ENCODE results near the gene CDK6. TPM values are rescaled to one million over a fixed set of nuclear protein-coding genes. Genes with fewer than 3 reads are reported as not detected.

Gene CDK6
- total and polyA plus RNA-seq, 10 of the 15 experiments (the other 5 are each of a cell fraction or from before 2014, with no cell fraction given) = 8.0 to 118 (median 45.8) TPM

DNA sequence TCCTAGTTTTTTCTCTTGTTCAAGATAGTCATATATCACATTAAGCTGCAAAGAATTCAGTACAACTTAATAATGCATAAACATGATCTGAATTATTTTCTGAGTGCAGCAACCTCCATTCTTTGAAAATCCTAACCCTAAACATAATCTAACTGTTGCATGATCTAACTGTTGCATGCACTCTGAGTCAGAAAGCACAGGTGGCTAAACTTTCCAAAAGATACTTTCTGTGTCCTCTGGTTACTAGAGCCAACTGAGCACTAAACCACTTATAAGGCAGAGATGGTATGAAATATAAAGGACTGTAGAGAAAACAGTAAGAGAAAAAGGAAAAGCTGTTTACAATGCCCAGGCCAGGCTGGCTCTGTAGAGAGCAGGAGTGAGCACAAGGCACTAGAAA, 223.2 kb downstream of the CDK6 start (continued):
- TF ChIP-seq, protein P1, sequence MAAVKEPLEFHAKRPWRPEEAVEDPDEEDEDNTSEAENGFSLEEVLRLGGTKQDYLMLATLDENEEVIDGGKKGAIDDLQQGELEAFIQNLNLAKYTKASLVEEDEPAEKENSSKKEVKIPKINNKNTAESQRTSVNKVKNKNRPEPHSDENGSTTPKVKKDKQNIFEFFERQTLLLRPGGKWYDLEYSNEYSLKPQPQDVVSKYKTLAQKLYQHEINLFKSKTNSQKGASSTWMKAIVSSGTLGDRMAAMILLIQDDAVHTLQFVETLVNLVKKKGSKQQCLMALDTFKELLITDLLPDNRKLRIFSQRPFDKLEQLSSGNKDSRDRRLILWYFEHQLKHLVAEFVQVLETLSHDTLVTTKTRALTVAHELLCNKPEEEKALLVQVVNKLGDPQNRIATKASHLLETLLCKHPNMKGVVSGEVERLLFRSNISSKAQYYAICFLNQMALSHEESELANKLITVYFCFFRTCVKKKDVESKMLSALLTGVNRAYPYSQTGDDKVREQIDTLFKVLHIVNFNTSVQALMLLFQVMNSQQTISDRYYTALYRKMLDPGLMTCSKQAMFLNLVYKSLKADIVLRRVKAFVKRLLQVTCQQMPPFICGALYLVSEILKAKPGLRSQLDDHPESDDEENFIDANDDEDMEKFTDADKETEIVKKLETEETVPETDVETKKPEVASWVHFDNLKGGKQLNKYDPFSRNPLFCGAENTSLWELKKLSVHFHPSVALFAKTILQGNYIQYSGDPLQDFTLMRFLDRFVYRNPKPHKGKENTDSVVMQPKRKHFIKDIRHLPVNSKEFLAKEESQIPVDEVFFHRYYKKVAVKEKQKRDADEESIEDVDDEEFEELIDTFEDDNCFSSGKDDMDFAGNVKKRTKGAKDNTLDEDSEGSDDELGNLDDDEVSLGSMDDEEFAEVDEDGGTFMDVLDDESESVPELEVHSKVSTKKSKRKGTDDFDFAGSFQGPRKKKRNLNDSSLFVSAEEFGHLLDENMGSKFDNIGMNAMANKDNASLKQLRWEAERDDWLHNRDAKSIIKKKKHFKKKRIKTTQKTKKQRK (IDR thresholded peaks at IDR 0.05; ENCODE audit: low read depth, low read length) = no peak
- TF ChIP-seq IRF5 (IDR thresholded peaks at IDR 0.05; ENCODE audit: borderline replicate concordance) (no peak), TCF7 (IDR thresholded peaks at IDR 0.05; ENCODE audit: borderline replicate concordance) (no peak), BCL11A (IDR thresholded peaks at IDR 0.05; ENCODE audit: low read depth, low read length) (no peak)

DNA sequence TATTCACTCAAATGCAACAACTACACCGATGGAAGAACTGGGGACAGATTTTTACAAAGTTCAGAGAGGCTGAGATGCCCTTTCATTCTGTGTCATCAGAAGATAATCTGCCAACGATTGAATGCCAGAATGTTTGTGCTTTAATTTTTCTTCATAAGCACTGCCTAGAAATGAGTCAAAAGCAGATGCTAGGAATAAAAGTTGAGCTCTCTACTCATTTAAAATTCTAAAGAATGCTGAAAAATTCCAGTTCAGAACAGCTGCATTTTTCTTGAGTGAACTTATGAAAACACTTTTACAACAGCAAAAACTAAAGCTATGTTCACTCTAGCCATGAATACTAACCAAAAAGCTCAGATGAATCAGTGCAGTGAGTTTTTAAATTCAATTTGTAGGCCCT, 223.9 kb downstream of the CDK6 start:
- H3K9ac ChIP-seq (ENCODE audit: control insufficient read depth, insufficient read depth, low read length) = no peak overlapping the region
- 5% methylated on average over 2 of the region's 2 CpGs for WGBS (ENCODE audit: insufficient coverage, insufficient replicate concordance, low lambda C conversion rate, missing lambda C conversion rate)
- RAD21 ChIA-PET (ENCODE audit: unreplicated experiment) = interaction anchor here (0.7 to 2.3 kb wide), 2 partner anchors 9 to 441 kb away, joined by 3 to 5 read pairs; no protein-coding TSS in a partner anchor
- CTCF ChIA-PET = interaction anchor here (0.7 to 5.2 kb wide), 4 partner anchors 8 to 436 kb away, joined by 3 to 30 read pairs (median 6); no protein-coding TSS in a partner anchor
- ATAC-seq (no peak), DNase-seq (ENCODE audit: low read depth, low spot score) (no peak), FAIRE-seq (no peak)
- SMC1A ChIA-PET (ENCODE audit: uncharacterized antibody, unreplicated experiment) = interaction anchor here (1.0 to 4.2 kb wide), 8 partner anchors 8 to 435 kb away, joined by 3 to 19 read pairs (median 4); partner anchors contain the start of genes PEX1 and RBM48
- no peaks in the 10 kb centered on the region for H3K79me2 ChIP-seq (ENCODE audit: control insufficient read depth, insufficient read depth, low read length)
- no peak overlapping the region for H3K4me3 ChIP-seq
- H3K9me3 ChIP-seq (replicated peaks; ENCODE audit: control insufficient read depth, insufficient read depth, low read length) = no peaks in the 10 kb centered on the region
- no peaks in the 10 kb centered on the region for H4K20me1 ChIP-seq (ENCODE audit: control insufficient read depth, insufficient read depth)
- H3K27me3 ChIP-seq (replicated peaks in 1 of 2; ENCODE audit: control insufficient read depth in 2 of 2, insufficient read depth in 2 of 2, low read length in 1 of 2) = no peaks in the 10 kb centered on the region
- H3K4me1 ChIP-seq (ENCODE audit: control insufficient read depth, insufficient read depth, low read length) = no peaks in the 10 kb centered on the region
- no peak overlapping the region for H2AFZ ChIP-seq (ENCODE audit: control insufficient read depth, low read depth, low read length)
- POLR2A ChIA-PET = no interaction called here
- no peak overlapping the region for H3K4me2 ChIP-seq (ENCODE audit: control insufficient read depth, insufficient read depth)
- in situ Hi-C loops (cut with MboI) = no loop called here
- no TSS peak for BruUV-seq (replicated peaks)
- peaks cover 6 to 10% of the 10 kb centered on the region in 2 experiments; a peak in 3 of 4 replicates for H3K36me3 ChIP-seq (ENCODE audit: control insufficient read depth in 2 of 2, insufficient read depth in 2 of 2, low read length in 1 of 2)
- no peak overlapping the region for H3K27ac ChIP-seq (ENCODE audit: control insufficient read depth, insufficient read depth)
- intact Hi-C loops (cut with micrococcal nuclease; ENCODE audit: unreplicated experiment) = no loop called here
- TF ChIP-seq, protein P2, sequence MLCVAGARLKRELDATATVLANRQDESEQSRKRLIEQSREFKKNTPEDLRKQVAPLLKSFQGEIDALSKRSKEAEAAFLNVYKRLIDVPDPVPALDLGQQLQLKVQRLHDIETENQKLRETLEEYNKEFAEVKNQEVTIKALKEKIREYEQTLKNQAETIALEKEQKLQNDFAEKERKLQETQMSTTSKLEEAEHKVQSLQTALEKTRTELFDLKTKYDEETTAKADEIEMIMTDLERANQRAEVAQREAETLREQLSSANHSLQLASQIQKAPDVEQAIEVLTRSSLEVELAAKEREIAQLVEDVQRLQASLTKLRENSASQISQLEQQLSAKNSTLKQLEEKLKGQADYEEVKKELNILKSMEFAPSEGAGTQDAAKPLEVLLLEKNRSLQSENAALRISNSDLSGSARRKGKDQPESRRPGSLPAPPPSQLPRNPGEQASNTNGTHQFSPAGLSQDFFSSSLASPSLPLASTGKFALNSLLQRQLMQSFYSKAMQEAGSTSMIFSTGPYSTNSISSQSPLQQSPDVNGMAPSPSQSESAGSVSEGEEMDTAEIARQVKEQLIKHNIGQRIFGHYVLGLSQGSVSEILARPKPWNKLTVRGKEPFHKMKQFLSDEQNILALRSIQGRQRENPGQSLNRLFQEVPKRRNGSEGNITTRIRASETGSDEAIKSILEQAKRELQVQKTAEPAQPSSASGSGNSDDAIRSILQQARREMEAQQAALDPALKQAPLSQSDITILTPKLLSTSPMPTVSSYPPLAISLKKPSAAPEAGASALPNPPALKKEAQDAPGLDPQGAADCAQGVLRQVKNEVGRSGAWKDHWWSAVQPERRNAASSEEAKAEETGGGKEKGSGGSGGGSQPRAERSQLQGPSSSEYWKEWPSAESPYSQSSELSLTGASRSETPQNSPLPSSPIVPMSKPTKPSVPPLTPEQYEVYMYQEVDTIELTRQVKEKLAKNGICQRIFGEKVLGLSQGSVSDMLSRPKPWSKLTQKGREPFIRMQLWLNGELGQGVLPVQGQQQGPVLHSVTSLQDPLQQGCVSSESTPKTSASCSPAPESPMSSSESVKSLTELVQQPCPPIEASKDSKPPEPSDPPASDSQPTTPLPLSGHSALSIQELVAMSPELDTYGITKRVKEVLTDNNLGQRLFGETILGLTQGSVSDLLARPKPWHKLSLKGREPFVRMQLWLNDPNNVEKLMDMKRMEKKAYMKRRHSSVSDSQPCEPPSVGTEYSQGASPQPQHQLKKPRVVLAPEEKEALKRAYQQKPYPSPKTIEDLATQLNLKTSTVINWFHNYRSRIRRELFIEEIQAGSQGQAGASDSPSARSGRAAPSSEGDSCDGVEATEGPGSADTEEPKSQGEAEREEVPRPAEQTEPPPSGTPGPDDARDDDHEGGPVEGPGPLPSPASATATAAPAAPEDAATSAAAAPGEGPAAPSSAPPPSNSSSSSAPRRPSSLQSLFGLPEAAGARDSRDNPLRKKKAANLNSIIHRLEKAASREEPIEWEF (IDR thresholded peaks at IDR 0.05; ENCODE audit: insufficient replicate concordance, low read depth, low read length) = no peak
- TF ChIP-seq SREBF2 (IDR thresholded peaks at IDR 0.05; ENCODE audit: low read length) (no peak), YY1 (IDR thresholded peaks at IDR 0.05; ENCODE audit: low read depth, low read length) (no peak), ESRRA (IDR thresholded peaks at IDR 0.05; ENCODE audit: low read length) (no peak)
- TF ChIP-seq, protein P3, sequence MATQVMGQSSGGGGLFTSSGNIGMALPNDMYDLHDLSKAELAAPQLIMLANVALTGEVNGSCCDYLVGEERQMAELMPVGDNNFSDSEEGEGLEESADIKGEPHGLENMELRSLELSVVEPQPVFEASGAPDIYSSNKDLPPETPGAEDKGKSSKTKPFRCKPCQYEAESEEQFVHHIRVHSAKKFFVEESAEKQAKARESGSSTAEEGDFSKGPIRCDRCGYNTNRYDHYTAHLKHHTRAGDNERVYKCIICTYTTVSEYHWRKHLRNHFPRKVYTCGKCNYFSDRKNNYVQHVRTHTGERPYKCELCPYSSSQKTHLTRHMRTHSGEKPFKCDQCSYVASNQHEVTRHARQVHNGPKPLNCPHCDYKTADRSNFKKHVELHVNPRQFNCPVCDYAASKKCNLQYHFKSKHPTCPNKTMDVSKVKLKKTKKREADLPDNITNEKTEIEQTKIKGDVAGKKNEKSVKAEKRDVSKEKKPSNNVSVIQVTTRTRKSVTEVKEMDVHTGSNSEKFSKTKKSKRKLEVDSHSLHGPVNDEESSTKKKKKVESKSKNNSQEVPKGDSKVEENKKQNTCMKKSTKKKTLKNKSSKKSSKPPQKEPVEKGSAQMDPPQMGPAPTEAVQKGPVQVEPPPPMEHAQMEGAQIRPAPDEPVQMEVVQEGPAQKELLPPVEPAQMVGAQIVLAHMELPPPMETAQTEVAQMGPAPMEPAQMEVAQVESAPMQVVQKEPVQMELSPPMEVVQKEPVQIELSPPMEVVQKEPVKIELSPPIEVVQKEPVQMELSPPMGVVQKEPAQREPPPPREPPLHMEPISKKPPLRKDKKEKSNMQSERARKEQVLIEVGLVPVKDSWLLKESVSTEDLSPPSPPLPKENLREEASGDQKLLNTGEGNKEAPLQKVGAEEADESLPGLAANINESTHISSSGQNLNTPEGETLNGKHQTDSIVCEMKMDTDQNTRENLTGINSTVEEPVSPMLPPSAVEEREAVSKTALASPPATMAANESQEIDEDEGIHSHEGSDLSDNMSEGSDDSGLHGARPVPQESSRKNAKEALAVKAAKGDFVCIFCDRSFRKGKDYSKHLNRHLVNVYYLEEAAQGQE (IDR thresholded peaks at IDR 0.05; ENCODE audit: low read depth, low read length) = no peak

All from GM12878 (cell line).